Articular chondrocyte of knee joint (primary cell): ENCODE results near the gene RAB6A. TPM values are rescaled to one million over a fixed set of nuclear protein-coding genes. Genes with fewer than 3 reads are reported as not detected.

Experiments used
- total RNA-seq: library from RNA; depleted of rRNA; stranded (reverse); fragments of >200 nt; gene quantifications from 2 replicates; pipeline ENCODE4 v1.2.3, GENCODE V29; 2012

The RAB6A gene
- 129 and 130 TPM in 2 replicates for total RNA-seq

GRCh38 chr11:73760679-73761402 is at the start of gene RAB6A:
Gene RAB6A, minus strand, starts transcription at chr11:73761074. Its CDS starts 439 bp downstream, at chr11:73760635.

GRCh38 chr11:73787643-73788558 is 27.0 kb upstream of the RAB6A start, which contains the start of gene MRPL48:
Gene MRPL48, plus strand, starts transcription at chr11:73787874. Its CDS starts 98 bp downstream, at chr11:73787972.

GRCh38 chr11:73645972-73646631 is 114.8 kb downstream of the RAB6A start, which contains the start of gene PLEKHB1:
Gene PLEKHB1, plus strand, starts transcription at chr11:73646581. Its CDS starts 28 bp downstream, at chr11:73646609.

Other genes with a start within 250 kb of the RAB6A start
- gene FAM168A, start 163.0 kb downstream of the RAB6A start, total RNA-seq = 30.4 and 35.8 TPM in 2 replicates
- gene PLEKHB1, start 114.5 kb downstream of the RAB6A start, total RNA-seq = 0.97 and 1.2 TPM in 2 replicates
- 20.8 and 22.1 TPM in 2 replicates for gene MRPL48, start 26.8 kb upstream of the RAB6A start, total RNA-seq
- 47.4 and 56.4 TPM in 2 replicates for gene COA4, start 115.8 kb upstream of the RAB6A start, total RNA-seq
- 10.7 and 12.9 TPM in 2 replicates for gene PAAF1, start 115.9 kb upstream of the RAB6A start, total RNA-seq
- not detected in 2 replicates for gene DNAJB13, start 190.0 kb upstream of the RAB6A start, total RNA-seq
- 5.1 and 8.6 TPM in 2 replicates for gene UCP2, start 221.8 kb upstream of the RAB6A start, total RNA-seq
- 0.65 and 1.1 TPM in 2 replicates for gene UCP3, start 248.0 kb upstream of the RAB6A start, total RNA-seq